PC-9 (cell line): Measurements from ENCODE around the gene SPPL2A.

Experiments used
- CTCF ChIP-seq: fragments of 200-600 bp; sonication (generic); conservative IDR thresholded peaks from 2 replicates; pipeline ENCODE4 v1.6.1; 2017; ENCODE audit warnings: mixed run types, antibody characterized with exemption, mild to moderate bottlenecking, moderate library complexity
- EZH2 ChIP-seq: fragments of 200-600 bp; sonication (generic); IDR thresholded peaks from 2 replicates; pipeline ENCODE4 v1.8.0; 2017; ENCODE audit warnings: antibody characterized with exemption, low read depth

GRCh38 chr15:50810128-50810527 lies 44.6 kb upstream of the SPPL2A start:
- no peak for TF ChIP-seq CTCF
- TF ChIP-seq EZH2: no peak
